Endodermal cell (in vitro differentiated cells): Measurements from ENCODE around the gene PDXP. TPM values are rescaled to one million over a fixed set of nuclear protein-coding genes. Genes with fewer than 3 reads are reported as not detected.

Experiments
- DNase-seq: peaks from one replicate; pipeline ENCODE4 v3.0.0-alpha.2; 2017
- H3K27ac ChIP-seq: 2 replicates; pipeline ENCODE4 v1.5.1; 2013; ENCODE audit warnings: mild to moderate bottlenecking, low read depth, low read length, moderate library complexity
- H3K27me3 ChIP-seq: 2 replicates; pipeline ENCODE4 v1.6.1; 2013; ENCODE audit warnings: mild to moderate bottlenecking, low read length, moderate library complexity; ENCODE audit not compliant: insufficient read depth, control insufficient read depth, poor library complexity, severe bottlenecking
- H3K36me3 ChIP-seq: 2 replicates; pipeline ENCODE4 v1.7.0; 2013; ENCODE audit warnings: mild to moderate bottlenecking, low read length, moderate library complexity; ENCODE audit not compliant: control insufficient read depth, insufficient read depth
- H3K4me1 ChIP-seq: one replicate; pipeline ENCODE4 v1.7.0; 2013; ENCODE audit warnings: low read length; ENCODE audit not compliant: control insufficient read depth, insufficient read depth
- H3K4me3 ChIP-seq: 2 replicates; pipeline ENCODE4 v1.5.1; 2013; ENCODE audit warnings: mild to moderate bottlenecking, low read length, moderate library complexity
- H3K9ac ChIP-seq: 2 replicates; pipeline ENCODE4 v1.6.1; 2013; ENCODE audit warnings: mild to moderate bottlenecking, low read length, moderate library complexity; ENCODE audit not compliant: poor library complexity, severe bottlenecking; ENCODE audit errors: extremely low read depth
- H3K9me3 ChIP-seq: 2 replicates; pipeline ENCODE4 v1.6.1; 2013; ENCODE audit warnings: mild to moderate bottlenecking, low read length, moderate library complexity; ENCODE audit not compliant: control insufficient read depth
- H3K27ac Mint-ChIP-seq: 2 replicates; pipeline ENCODE4 v1.8.0; 2020; ENCODE audit warnings: mixed read lengths
- H3K27me3 Mint-ChIP-seq: 2 replicates; pipeline ENCODE4 v1.8.0; 2021; ENCODE audit warnings: mild to moderate bottlenecking, mixed read lengths; ENCODE audit not compliant: insufficient read depth
- H3K36me3 Mint-ChIP-seq: 2 replicates; pipeline ENCODE4 v1.8.0; 2020; ENCODE audit warnings: low read depth, mixed read lengths
- H3K4me1 Mint-ChIP-seq: 2 replicates; pipeline ENCODE4 v1.8.0; 2020; ENCODE audit warnings: mixed read lengths
- H3K4me3 Mint-ChIP-seq: 2 replicates; pipeline ENCODE4 v1.8.0; 2020; ENCODE audit warnings: mild to moderate bottlenecking, moderate library complexity, mixed read lengths
- H3K9me3 Mint-ChIP-seq: 2 replicates; pipeline ENCODE4 v1.8.0; 2020; ENCODE audit warnings: mild to moderate bottlenecking, mixed read lengths
- WGBS, 2 experiments: methylation state at CpG; one replicate each; pipeline versions ENCODE4 v1.1.5 to v1.1.7; 2013; ENCODE audit warnings: missing lambda C conversion rate in 2 of 2, mixed read lengths in 1 of 2; ENCODE audit not compliant: insufficient coverage in 1 of 2, insufficient read length in 1 of 2; 5-methylcytosine and 5-hydroxymethylcytosine counted together
- total RNA-seq, 2 donors: library from RNA; stranded (reverse); fragmentation: NEBNext Ultra II Directional in 1 of 2; extraction: Animal tissue kit (Norgen Biotek cat#: 25700) in 1 of 2; gene quantifications; 2 replicates in 1 of 2; 3 replicates in 1 of 2; pipeline ENCODE4 v1.2.1, GENCODE V29; 2021
- TF ChIP-seq, protein P1 (sequence below): fragments of 200-600 bp; sonication (generic); conservative IDR thresholded peaks from 2 replicates; pipeline ENCODE4 v1.5.0; 2021; ENCODE audit warnings: antibody characterized with exemption, mild to moderate bottlenecking

Gene PDXP
- total RNA-seq, 2 donors from 2014 or later: 23.5 to 29.3 TPM

DNA sequence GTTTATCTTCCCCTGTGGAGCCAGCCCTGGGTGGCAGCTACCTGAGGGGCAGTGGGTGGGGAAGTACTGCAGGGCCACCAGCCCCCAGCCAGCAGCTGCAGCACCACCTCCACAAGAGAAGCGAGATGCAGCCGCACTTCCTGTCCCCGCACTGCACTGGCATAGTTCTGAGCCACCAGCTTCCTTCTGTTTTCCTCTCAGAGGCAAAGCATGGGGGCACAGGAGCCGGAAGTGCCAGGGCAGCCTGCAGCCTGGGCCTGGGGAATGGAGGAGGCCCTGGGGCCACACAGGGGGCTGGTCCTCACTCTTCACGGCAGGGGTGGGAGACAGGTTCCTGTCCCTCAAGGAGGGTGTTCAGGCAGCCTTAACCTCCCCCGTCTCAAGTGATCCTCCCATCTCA, 31.0 kb upstream of the PDXP start:
- Histone ChIP-seq H3K9ac (no peak overlapping the region), H3K9me3 (no peaks in the 10 kb centered on the region), H3K27me3 (no peaks in the 10 kb centered on the region), H3K4me3 (no peak overlapping the region), H3K4me1 (no peaks in the 10 kb centered on the region), H3K36me3 (peaks cover 35% of the 10 kb centered on the region), H3K27ac (no peak overlapping the region)
- DNase-seq: no peak
- TF ChIP-seq, protein P1, sequence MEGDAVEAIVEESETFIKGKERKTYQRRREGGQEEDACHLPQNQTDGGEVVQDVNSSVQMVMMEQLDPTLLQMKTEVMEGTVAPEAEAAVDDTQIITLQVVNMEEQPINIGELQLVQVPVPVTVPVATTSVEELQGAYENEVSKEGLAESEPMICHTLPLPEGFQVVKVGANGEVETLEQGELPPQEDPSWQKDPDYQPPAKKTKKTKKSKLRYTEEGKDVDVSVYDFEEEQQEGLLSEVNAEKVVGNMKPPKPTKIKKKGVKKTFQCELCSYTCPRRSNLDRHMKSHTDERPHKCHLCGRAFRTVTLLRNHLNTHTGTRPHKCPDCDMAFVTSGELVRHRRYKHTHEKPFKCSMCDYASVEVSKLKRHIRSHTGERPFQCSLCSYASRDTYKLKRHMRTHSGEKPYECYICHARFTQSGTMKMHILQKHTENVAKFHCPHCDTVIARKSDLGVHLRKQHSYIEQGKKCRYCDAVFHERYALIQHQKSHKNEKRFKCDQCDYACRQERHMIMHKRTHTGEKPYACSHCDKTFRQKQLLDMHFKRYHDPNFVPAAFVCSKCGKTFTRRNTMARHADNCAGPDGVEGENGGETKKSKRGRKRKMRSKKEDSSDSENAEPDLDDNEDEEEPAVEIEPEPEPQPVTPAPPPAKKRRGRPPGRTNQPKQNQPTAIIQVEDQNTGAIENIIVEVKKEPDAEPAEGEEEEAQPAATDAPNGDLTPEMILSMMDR: no peak
- Mint-ChIP-seq H3K27me3 (no peaks in the 10 kb centered on the region), H3K4me3 (no peak overlapping the region), H3K36me3 (peaks cover 12% of the 10 kb centered on the region), H3K4me1 (peaks cover 2% of the 10 kb centered on the region), H3K9me3 (no peaks in the 10 kb centered on the region), H3K27ac (no peak overlapping the region)
- WGBS, 2 experiments: 98 to 100% methylated on average over 2 to 6 of the region's 6 CpGs

DNA sequence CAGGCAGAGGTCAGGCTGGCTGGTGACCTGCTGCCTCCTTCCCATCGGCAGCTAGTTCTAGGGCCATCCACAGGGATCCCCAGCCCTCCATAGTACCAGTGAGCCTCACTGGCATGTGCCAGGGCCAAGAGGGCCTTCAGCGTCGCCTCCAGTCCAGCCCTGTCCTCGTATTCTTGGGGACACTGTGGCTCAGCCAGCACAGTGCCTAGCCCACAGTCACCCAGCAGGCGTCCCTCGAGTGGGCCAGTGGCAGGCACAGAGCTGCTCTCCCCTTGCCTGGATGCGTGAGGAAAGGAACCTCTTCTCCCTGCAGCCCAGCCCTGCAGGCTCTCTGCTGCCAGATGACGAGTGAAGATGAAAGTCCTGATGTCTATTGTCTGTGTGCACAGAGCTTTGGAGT, 29.7 kb upstream of the PDXP start:
- Histone ChIP-seq H3K4me1 (peaks cover 4% of the 10 kb centered on the region), H3K9ac (no peak overlapping the region), H3K36me3 (peaks cover 33% of the 10 kb centered on the region), H3K9me3 (no peaks in the 10 kb centered on the region), H3K27me3 (no peaks in the 10 kb centered on the region), H3K27ac (no peak overlapping the region), H3K4me3 (no peak overlapping the region)
- TF ChIP-seq, protein P1: no peak
- H3K27ac Mint-ChIP-seq: no peak overlapping the region
- WGBS, 2 experiments: 92 to 98% methylated on average over 7 to 8 of the region's 8 CpGs
- peaks cover 6% of the 10 kb centered on the region for H3K4me1 Mint-ChIP-seq
- H3K4me3 Mint-ChIP-seq: no peak overlapping the region
- no peaks in the 10 kb centered on the region for H3K27me3 Mint-ChIP-seq
- H3K9me3 Mint-ChIP-seq: no peaks in the 10 kb centered on the region
- no peak for DNase-seq
- H3K36me3 Mint-ChIP-seq: peaks cover 9% of the 10 kb centered on the region

DNA sequence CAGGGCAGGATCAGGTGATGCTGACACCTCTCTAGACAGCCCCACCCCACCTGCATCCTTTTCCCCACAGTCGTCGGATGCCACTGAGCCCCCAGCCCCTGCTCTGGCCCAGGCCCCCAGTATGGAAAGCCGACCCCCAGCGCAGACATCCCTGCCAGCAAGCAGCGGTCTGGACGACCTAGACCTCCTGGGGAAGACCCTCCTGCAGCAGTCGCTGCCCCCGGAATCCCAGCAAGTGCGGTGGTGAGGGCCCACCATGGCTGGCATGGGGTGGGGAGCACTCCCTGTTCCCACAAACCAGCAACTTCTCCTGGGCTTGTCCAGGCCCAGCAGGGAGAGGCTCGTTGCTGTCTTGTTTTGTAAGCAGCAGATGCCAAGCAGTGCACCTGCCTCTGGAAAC, 28.6 kb upstream of the PDXP start:
- Mint-ChIP-seq H3K27ac (no peak overlapping the region), H3K9me3 (no peaks in the 10 kb centered on the region), H3K36me3 (peaks cover 6% of the 10 kb centered on the region), H3K27me3 (no peaks in the 10 kb centered on the region), H3K4me3 (no peak overlapping the region), H3K4me1 (peaks cover 15% of the 10 kb centered on the region)
- WGBS, 2 experiments: 86 to 100% methylated on average over 3 to 10 of the region's 10 CpGs
- no peaks in the 10 kb centered on the region for H3K27me3 ChIP-seq
- H3K9ac ChIP-seq: no peak overlapping the region
- H3K36me3 ChIP-seq: peaks cover 24% of the 10 kb centered on the region
- H3K4me1 ChIP-seq: peaks cover 7% of the 10 kb centered on the region
- no peaks in the 10 kb centered on the region for H3K9me3 ChIP-seq
- no peak for DNase-seq
- TF ChIP-seq, protein P1: no peak
- H3K4me3 ChIP-seq: no peak overlapping the region
- H3K27ac ChIP-seq: no peak overlapping the region
